22Rv1 (cell line): Measurements from ENCODE around the gene KHNYN.

Experiments used
- H3K27ac ChIP-seq: fragments of 450-650 bp; 2 replicates; pipeline ENCODE4 v1.5.1; 2017
- CTCF ChIP-seq: fragments of 450-650 bp; IDR thresholded peaks from 2 replicates; pipeline ENCODE4 v1.5.1; 2017; ENCODE audit warnings: mild to moderate bottlenecking
- ZFX ChIP-seq: fragments of 450-650 bp; IDR thresholded peaks from 2 replicates; pipeline ENCODE4 v1.6.1; 2017; ENCODE audit warnings: antibody characterized with exemption, borderline replicate concordance

The KHNYN gene

GRCh38 chr14:24388474-24389179 is 41.1 kb upstream of the KHNYN start:
- no peak for TF ChIP-seq ZFX
- TF ChIP-seq CTCF: no peak
- no peak overlapping the region for H3K27ac ChIP-seq

- H3K27ac ChIP-seq: no peak overlapping the region
- TF ChIP-seq ZFX: no peak
- TF ChIP-seq CTCF: no peak
Observed at GRCh38 chr14:24389226-24389848, 40.4 kb upstream of the KHNYN start.

GRCh38 chr14:24390701-24391468 is 38.9 kb upstream of the KHNYN start:
- TF ChIP-seq ZFX: no peak
- TF ChIP-seq CTCF: no peak
- H3K27ac ChIP-seq: no peak overlapping the region

DNA sequence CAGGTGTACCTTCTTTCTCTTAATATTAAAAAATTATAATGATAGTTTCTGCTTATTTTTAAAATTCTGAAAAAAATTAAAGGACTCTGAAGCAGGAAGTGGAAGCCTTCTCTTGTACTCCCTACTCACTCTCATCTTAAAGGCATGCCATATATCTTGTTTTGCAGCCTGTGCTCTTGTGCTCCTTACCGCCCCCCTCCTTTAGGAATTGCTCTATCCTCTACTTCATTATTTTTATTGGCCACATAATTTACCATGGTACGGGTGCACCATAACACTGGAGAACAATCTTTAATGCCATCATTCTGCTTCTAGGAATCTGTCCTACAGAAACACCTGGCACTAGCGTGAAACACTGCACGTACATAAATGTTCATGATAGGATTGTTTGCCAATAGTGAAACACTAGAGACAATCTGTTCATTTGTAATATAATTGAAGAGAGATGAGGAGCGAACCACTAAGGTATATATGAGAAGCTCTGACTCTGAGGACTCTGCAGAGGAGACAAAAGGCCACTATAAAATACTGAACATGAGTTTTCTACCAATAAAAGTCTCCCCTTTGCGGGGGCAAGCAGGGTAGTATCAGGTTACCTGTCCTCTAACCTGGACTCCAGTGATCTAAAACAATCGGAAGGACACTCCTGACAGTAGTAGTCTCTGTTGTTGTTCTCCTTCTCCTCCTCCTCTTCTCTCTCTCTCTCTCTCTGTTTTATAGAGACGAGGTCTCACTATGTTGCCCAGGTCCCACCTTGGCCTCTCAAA is 37.2 kb upstream of the KHNYN start:
- peak; percentile 27 for TF ChIP-seq CTCF
- TF ChIP-seq ZFX: no peak
- H3K27ac ChIP-seq: no peak overlapping the region

- TF ChIP-seq CTCF: no peak
- no peak for TF ChIP-seq ZFX
- H3K27ac ChIP-seq: no peak overlapping the region
Observed at GRCh38 chr14:24394275-24394674, 35.5 kb upstream of the KHNYN start.

- H3K27ac ChIP-seq: no peak overlapping the region
Observed at GRCh38 chr14:24395609-24396582, 33.9 kb upstream of the KHNYN start.

More at GRCh38 chr14:24395609-24396582, 33.9 kb upstream of the KHNYN start:
- no peak for TF ChIP-seq CTCF
